HG03280 (cell line): ENCODE results near the gene CCL5.

ENCODE experiments used
- ATAC-seq: cut with Tn5 transposase; IDR thresholded peaks from one replicate; pipeline ENCODE4 v1.9.1; 2021; ENCODE audit warnings: mild to moderate bottlenecking, moderate library complexity; ENCODE audit not compliant: unreplicated experiment

The CCL5 gene

DNA sequence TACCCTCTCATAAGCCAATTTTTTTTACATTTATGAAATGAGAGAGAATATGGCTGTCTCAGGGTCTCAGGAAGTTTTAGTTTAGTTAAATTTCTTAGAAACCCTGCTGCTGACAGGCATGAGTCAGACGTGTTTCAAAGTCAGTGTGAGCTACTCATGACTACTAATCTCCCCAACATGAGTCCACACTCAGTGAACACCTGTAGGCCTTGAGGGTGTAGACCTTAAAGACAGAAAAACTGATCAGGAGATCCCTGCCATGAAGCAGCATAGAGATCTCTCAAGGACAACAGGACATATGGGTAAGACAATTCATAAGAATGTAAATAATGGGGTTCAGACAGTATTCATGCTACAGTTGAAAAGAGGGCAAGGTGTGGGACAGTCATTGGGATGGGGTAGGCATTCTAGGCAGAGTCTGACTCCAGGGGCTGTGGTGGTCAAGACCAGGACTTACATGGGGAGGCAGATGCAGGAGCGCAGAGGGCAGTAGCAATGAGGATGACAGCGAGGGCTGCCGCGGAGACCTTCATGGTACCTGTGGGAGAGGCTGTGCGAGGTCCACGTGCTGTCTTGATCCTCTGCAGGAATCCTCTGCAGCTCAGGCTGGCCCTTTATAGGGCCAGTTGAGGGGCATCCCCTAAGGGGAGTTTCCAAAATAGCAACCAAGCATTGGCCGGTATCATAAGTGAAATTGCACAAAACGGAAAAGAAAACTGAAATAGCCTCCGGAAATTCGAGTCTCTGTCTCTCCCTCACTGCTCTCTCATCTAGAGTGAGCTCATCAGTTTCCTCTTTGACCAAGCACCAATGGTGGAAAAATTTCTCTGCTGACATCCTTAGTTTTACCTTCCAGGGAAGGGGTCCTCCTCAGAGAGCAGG lies at the start of gene CCL5:
Gene CCL5 (minus strand): TSS at position 588 of the 882 bp plus-strand sequence.
- ATAC-seq = peak; percentile 94

DNA sequence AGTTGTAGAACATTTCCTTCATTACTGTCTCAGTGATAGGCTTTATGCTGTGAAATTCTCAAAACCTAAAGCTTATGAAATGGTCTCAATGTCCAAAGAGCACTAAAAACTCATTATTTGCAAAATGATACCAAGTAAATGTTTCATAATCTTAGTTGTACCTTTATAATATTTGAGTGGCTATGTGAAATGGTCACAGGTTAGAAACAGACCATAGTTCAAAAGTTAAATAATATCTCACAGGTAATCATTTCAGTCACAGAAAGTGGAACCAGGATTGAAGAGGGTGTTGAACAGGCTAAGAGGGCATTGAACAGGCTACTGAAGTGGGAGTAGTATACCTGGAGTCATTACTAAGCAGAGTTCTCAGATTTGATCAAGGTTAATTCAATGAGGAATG lies 47.6 kb upstream of the CCL5 start:
- no peak for ATAC-seq

DNA sequence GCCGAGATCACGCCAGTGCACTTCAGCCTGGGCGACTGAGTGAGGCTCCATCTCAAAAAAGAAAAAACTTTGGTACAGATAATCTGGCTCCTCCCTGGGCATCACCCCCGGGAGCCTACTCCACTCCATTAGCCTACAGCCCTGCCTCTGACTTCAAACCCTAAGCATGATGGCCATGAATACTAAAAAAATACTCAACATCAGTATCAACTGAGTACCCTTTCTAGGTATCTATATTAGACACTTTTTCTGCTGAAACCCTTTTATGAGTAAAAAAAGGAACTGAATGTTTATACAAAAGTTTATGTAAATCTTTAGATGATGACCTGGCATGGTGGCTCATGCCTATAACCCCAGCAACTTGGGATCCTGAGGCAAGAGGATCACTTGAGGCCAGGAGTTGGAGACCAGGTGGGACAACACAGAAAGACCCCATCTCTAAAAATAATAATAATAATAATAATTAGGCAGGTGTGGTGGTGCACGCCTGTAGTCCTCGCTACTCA lies 43.5 kb upstream of the CCL5 start:
- ATAC-seq = no peak

DNA sequence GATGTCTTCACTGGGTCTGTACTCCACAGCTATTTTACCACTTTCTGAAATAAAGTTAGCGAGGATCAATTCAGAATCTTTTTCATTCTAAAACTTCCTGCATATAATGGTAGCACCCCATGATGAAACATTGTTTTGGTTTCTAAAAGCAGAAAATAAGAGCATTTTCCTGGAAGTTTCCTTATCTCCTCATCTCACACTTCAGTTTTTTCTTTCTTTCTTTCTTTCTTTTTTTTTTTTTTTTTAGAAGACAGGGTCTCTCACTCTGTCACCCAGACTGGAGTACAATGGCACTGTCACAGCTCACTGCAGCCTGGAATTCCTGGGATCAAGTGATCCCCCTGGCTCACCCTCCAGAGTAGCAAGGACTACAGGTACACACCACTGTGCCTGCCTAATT lies 40.1 kb upstream of the CCL5 start:
- ATAC-seq = no peak

DNA sequence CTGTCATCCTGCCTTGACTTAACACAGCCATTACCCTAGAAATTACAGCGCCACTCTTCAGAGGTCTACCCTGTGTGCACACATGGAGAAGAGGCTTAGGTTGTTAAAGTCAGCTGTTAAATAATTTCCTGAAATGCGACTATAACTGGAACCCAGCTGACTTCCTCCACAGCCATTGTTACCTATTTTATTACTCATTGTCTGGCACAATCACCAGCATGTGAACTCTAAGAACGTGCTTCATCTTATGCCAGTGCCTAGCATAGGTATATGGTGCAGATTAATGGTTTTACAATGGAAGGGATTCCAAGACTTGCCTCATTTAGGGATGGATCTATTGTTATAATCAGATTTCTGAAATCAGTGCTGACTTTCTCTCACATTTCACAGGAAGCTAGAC lies 38.5 kb upstream of the CCL5 start:
- no peak for ATAC-seq

DNA sequence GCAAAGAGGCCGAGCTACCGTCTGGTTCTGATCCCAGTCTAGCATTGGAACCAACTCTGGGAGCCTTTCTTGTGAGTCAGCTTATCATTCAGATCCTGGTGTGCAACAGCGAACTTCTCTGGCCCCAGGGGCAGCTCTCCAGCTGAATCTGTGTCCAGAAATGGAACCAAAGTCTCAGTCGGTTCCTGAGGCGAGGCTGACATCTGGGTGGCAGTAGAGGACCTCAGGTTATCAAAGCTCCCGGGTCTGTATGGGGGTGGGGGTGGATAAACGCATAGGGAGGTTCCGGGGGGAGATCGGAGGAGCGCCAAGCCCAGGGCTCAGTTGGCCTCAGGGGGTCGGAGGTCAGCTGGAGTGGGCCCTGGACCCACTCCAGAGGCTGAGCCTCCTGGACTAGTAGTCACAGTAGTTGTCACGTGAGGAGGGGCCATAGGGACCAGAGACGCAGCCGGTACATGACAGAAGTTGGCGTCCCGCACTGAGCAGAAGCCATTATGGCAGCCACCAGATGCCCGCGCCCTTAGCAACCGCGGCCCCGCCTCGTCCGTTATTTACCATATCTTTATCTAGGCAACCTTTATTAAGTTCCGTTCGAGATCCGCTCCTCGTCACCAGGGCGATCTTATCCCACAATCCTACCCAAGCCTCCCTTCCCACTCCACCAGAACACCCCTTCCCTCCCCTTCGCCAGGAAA lies 37.5 kb upstream of the CCL5 start:
- no peak for ATAC-seq

DNA sequence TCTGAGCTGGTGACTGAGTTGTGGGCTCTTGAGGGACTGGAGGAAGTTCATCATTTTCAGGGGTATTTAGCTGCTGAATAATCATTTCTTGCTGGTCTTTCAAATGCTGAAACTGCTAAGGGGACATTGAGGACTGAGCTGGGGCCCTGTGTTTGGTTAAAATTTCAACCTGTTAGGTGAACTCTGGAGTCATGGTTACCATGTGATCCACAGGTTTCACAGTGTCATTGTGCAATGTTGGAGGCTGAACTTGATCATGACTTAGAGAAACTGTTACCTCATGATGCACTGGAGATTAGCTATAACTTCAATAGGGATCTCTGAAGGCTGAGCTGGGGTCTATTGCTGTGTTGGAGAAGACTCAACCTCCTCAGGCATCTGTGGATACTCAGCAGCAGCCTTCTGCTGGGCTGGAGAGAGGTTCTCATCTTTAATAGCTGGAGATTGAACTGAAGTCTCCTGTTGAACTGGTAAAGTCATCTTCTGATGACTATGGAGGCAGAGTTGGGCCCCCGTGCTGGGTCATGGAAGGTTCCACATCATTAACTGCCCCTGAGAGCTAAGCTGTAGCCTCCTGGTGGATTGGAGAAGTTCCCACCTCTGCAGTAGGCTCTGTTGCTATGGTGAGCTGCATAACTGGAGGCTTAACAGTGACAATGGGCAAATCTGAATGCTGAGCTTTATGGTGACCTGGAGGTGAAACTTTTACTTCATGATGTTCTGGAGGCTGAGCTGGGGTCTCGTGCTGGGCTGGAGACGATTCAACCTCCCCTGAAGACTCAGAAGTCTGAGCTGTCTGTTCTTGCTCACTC lies 35.2 kb upstream of the CCL5 start:
- ATAC-seq = no peak

DNA sequence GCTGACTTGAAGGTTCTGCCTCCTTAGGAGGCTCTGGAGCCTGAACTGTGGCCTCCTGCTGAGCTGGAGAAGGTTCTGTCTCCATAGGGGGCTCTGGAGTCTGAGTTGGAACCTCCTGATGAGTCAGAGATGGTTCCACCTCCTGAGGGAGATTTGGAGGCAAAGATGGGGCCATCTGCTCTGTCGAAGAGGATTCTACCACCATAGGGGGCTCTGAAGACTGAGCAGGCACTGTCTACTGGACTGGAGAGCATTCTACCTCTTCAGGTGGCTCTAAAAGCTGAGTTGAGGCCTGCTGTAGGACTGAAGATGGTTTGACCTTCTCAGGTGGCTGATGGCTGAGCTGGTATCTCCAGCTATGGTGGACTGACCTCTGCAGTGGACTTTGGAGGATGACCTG lies 34.2 kb upstream of the CCL5 start:
- ATAC-seq = no peak

DNA sequence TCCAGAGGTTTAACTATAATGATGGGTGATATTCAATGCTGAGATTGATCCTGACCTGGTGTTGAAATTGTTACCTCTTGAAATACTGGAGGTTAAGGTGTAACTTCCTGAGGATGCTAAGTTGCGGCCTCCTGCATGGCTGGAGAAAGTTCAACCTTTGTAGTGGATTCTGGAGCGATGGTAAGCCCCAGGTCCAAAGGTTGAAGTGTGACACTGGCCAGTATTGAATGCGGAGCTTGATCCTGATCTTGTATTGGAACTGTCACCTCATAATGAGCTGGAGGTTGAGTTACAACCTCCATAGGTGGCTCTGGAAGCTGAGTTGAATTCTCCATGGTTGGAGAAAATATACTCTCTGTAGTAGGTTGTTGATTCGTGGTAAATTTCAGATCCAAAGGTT lies 33.4 kb upstream of the CCL5 start:
- ATAC-seq = no peak

DNA sequence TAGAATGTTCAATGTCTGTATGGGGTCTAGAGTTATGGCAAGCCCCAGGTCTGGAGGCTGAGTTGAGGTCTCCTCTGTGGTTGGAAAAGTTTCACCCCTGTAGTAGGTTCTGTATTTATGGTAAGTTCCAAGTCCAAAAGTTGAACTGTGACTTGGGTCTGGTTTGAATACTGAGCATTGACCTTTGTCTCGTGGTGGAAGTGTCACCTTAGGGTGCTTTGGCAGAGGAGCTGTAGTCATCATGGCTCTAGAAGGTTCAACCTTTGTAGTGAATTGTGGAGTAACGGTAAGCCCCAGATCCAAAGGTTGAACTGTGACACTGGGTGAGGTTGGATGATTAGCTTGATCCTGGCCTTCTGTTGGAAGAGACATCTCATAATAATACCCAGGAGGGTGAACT lies 32.8 kb upstream of the CCL5 start:
- ATAC-seq = no peak

DNA sequence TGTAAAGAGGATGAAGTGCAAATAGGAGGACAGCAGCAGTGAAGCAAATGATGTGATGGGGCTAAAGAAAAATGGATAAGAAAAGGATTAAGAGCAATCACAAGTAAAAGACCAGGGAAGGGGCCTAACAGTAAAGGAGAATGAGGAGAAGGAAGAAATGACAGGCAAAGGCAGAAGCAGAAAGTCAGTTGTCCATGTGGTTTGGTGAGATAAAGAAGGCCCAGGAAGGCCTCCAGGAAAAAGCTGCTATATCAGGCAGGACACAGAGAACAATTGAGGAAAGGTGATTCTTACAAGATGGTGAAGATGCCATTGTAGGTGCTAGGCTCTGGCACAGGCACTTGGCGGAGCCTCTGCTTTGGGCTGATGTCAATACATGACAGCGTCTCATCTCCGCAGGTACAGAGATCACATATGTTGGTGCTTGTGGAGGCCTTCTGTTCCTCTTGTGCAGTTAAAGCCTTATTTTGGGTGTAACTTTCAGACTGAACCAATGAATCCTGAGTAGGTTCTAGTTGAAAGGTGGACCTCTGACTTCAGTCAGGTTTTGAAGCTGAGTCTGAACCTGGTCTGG lies 32.3 kb upstream of the CCL5 start:
- no peak for ATAC-seq

DNA sequence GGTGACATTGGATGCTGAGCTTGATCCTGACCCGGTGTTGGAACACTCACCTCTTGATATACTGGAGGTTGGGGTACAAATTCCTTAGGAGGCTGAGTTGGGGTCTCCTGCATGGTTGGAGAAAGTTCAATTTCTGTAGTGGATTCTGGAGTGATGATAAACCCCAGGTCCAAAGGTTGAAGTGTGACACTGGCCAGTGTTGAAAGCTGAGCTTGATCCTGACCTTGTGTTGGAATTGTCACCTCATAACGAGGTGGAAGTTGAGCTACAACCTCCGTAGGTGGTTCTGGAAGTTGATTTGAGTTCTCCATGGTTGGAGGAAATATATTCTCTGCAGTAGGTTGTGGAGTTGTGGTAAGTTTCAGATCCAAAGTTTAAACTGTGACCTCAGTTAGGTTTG lies 29.2 kb upstream of the CCL5 start:
- no peak for ATAC-seq

DNA sequence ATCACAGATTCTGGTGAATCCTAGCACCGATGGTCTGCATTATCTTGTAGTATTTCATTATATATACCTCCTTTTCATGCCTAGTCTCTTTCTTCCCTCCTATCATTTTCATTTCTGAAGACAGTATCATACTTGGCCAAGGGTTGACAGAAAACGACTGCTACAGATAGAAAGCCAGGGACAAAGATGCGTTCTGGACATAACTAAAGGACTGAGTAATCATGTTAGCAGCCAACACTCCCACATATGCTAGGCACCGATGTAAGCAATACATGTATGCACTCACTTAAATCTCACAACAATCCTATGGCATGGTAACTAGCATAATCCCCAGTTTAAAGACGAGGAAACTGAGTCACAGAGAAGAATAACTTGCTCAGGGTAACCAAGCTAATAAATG lies 27.5 kb upstream of the CCL5 start:
- no peak for ATAC-seq

DNA sequence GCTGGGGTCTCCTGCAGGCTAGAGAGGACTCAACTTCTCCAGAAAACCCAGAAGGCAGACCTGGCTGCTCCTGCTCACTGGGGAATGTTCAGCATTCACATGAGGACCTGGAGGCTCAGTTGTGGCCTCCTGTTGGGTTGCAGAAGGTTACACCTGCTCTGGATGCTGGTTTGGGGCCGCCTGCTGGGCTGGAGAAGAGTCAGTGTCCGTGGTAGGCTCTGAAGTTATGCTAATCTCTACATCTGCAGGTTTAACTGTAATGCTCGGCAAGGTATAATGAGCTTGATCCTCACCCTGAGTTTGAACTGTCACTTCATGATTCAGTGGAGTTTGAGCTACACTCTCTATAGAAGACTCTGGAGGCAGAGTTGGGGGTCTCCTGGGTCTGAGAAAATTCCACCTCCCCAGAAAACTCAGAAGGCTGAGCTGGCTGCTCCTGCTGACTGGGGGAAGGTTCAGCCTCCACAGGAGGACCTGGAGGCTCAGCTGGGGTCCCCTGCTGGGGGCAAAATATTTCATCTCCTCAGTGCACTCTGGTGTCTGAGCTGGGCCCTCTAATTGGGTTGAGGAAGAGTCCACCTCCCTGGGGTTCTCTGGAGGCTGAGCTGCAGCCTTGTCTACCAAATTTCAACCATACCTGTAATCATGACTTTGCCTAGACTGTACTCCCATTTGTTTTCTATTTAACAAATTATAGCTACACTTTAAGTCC lies 26.9 kb upstream of the CCL5 start:
- ATAC-seq = no peak

DNA sequence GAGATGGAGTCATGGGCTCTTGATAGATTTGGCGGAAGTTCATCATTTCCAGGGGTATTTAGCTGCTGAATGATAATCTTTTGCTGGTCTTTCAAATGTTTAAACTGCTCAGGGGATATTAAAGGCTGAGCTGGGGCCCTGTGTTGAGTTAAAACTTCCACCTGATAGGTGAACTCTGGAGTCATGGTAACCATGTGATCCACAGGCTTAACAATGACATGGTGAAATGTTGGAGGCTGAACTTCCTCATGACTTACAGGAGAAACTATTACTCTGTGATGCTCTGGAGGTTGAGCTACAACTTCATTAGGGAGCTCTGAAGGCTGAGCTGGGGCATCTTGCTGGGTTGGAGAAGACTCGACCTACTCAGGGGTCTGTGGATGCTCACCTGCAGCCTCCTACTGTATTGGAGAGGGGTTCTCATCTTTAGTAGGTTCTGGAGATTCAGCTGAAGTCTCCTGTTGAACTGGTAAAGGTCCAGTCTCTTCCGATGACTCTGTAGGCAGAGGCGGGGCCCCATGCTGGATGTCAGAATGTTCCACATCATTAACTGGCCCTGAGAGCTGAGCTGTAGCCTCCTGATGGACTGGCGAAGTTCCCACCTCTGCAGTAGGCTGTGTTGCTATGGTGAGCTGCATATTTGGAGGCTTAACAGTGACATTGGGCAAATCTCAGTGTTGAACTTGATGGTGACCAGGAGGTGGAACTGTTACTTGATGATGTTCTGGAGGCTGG lies 26.2 kb upstream of the CCL5 start:
- ATAC-seq = no peak

DNA sequence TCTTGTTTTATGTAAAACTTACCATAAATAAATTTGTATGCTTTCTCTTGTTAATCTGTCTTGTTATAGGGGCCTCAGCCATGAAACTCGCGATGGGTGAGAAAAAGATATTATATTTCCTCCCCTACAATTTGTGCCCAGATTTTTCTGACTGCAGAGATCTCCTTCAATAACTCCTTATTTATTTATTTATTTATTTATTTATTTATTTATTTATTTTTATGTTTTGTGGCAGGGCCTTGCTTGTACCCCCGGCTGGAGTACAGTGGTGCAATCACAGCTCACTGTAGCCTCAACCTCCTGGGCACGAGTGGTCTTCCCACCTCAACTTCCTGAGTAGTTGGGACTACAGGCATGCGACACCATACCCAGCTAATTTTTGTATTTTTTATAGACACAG lies 23.3 kb upstream of the CCL5 start:
- ATAC-seq = no peak

DNA sequence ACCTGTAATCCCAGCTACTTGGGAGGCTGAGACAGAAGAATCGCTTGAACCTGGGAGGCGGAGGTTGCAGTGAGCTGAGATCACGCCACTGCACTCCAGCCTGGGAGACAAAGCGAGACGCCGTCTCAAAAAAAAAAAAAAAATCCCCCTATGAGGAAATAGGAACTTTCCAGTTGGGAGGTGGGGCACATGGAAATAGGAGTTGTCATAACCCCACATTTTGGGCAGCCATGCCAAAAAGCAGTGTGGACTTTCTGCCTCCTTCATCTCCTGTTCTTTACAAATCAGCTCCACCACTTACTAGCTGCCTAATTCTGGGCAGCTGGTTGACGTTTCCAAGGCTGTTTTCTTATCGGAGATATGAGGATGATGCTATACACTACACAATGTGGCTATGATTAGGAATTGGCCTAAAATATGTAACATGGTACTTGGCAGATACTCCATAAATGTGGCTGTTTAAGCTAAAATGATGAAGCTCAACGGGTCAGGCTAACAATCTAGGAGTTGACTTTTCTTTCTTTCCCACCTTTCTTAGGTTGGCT lies 21.5 kb upstream of the CCL5 start:
- no peak for ATAC-seq

DNA sequence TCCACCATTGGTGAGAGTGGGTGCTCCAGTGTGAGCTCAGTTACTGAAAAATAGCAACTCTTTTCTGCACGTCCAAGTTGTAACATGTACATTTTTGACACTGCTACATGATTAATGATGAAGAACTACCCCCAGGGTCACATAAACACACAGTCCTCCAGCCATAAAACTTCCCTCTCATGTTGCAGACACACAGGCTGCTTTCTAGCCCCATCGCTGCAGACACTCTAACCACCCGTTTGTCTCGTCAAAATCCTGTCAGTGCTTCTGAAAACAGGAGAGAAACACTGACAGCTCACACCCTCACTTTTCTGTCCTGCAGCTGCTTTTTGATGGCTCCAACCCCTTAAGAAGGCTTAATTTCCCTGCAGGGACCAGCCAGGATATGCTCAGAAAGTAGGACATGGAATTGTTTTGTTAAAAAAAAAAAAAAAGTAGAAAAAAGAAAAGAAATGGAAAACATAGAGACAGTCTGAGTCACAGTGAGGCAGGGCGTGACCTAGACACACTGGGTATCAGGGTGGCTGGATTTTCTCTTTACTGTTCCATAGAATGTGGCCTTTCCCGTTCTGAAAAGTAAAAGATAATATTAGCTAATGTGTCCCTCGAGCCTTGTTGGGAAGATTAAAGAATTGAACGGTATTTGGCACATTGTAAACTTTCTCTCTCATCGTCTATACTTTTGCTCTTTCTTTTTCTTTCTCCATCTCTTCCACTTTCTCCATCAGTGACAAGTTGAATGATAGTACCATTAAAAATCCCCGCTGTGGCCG lies 20.7 kb upstream of the CCL5 start:
- ATAC-seq = no peak

DNA sequence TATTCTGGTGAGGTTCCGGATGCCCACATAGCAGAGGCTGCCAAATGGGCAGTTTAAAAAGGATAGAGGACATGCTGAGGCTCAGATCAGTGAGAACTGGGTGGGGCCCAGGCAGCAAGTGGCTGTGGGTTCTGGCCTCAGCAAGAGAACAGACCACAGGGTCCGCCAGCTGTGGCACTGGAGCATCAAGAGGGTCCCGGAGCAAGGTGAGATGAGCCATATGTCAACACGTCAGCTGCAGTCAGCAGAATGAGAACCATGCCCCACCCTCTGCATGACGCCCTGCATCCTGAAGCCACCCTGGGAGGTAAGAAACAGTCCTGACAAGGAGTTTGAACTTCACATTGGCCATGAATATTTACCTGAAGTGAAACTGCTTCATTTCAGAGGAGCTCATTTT lies 20.1 kb upstream of the CCL5 start:
- ATAC-seq = no peak
